GM18517 (cell line): Measurements from ENCODE around the gene TEX14.

Source experiments
- ATAC-seq: cut with Tn5 transposase; IDR thresholded peaks from one replicate; pipeline ENCODE4 v1.9.1; 2021; ENCODE audit warnings: mild to moderate bottlenecking, moderate library complexity; ENCODE audit not compliant: unreplicated experiment

The TEX14 gene, protein sequence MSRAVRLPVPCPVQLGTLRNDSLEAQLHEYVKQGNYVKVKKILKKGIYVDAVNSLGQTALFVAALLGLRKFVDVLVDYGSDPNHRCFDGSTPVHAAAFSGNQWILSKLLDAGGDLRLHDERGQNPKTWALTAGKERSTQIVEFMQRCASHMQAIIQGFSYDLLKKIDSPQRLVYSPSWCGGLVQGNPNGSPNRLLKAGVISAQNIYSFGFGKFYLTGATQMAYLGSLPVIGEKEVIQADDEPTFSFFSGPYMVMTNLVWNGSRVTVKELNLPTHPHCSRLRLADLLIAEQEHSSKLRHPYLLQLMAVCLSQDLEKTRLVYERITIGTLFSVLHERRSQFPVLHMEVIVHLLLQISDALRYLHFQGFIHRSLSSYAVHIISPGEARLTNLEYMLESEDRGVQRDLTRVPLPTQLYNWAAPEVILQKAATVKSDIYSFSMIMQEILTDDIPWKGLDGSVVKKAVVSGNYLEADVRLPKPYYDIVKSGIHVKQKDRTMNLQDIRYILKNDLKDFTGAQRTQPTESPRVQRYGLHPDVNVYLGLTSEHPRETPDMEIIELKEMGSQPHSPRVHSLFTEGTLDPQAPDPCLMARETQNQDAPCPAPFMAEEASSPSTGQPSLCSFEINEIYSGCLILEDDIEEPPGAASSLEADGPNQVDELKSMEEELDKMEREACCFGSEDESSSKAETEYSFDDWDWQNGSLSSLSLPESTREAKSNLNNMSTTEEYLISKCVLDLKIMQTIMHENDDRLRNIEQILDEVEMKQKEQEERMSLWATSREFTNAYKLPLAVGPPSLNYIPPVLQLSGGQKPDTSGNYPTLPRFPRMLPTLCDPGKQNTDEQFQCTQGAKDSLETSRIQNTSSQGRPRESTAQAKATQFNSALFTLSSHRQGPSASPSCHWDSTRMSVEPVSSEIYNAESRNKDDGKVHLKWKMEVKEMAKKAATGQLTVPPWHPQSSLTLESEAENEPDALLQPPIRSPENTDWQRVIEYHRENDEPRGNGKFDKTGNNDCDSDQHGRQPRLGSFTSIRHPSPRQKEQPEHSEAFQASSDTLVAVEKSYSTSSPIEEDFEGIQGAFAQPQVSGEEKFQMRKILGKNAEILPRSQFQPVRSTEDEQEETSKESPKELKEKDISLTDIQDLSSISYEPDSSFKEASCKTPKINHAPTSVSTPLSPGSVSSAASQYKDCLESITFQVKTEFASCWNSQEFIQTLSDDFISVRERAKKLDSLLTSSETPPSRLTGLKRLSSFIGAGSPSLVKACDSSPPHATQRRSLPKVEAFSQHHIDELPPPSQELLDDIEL (N-terminal part only)

DNA sequence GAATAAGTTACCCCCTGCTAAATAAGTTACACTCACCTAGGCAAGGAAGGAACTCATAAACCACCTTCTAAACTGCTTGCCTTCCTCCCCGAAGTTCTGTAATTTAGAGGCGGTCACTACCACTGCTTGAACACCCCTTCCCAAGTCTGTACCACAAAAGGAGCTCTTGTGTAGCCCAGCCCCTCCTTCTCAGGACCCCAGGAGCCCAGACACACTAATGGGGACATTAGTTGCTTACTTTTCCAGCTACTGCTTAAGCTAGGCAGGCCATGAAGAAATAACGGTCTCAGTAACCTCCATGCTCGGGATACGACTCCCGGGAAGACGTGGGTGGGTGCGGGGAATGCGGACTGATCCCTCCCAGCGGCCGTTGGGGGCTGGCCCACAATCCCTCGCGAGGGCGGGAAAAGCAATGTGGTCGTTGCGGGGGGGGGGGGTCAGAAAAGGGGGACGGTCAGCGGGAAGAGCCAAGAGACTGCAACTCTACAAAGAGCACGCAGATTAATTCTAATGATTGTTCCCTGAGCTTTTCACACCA is at the start of gene TEX14:
Gene TEX14, minus strand, starts transcription at position 345 of the 538 bp plus-strand sequence. CDS start 40,044 bp downstream, outside the sequence.
- ATAC-seq, result no peak

DNA sequence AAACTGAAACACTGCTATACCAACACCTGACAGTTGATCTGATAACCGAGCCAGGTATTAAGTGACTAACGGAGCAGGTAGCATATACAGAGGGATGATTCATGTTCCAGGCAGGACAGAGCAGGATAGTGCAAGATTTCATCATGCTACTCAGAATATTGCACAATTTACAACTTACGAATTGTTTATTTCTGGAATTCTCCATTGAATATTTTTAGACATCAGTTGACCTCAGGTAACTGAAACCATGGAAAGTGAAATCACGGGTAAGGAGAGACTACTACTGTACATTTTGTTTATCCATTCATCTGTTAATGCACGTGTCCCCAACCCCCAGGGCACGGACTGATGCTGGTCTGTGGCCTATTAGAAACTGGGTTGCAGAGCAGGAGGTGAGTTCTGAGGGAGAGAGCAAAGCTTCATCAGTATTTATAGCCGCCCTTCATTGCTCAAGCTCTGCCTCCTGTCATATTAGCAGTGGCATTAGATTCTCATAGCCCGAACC is 49.3 kb upstream of the TEX14 start:
- ATAC-seq, result no peak

DNA sequence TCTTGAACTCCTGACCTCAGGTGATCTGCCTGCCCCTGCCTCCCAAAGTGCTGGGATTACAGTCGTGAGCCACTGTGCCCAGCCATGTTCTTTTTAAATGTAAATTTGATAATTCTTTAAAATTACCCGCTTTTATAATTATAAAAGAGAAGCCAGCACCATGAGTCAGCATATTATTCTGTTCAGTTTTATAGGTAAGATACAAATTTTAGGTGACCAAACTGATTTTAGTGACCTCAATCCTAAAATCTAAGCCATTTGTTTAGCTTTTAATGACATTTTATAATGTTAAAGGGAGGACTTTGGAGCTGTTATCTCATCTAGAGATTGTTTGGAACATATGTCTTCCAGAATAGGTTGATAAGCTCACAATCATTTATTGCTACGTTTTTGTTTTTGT is 43.0 kb upstream of the TEX14 start:
- no peak for ATAC-seq

DNA sequence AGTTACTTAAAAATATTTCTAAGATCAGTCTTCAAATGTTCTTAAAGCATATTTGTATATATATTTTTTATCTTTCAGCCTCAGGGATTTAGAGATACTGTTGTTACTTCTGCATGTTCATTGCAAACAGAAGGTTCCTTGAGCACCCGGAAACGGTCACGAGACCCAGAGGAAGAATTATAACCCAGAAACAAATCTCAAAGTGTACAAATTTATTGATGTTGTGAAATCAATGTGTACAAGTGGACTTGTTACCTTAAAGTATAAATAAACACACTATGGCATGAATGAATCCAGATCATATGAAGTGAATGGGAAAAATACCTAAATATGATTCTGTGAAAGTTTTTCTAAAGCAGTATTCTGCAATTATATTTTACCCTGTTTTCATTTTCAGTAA is 42.2 kb upstream of the TEX14 start:
- no peak for ATAC-seq

DNA sequence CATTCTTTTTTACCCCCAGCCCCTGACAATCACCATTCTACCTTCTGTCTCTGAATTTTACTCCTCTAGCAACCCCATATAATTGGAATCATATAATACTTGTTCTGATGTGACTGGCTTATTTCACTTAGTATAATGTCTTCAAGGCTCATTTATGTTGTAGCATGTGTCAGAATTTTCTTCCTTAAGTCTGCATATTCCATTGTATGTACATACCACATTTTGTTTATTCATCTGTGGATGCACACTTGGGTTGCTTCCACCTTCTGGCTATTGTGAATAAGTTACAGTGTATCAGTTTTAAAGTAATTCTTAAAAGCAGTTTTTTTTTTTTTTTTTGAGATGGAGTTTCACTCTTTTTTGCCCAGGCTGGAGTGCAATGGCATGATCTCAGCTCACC is 39.1 kb upstream of the TEX14 start:
- ATAC-seq, result no peak

DNA sequence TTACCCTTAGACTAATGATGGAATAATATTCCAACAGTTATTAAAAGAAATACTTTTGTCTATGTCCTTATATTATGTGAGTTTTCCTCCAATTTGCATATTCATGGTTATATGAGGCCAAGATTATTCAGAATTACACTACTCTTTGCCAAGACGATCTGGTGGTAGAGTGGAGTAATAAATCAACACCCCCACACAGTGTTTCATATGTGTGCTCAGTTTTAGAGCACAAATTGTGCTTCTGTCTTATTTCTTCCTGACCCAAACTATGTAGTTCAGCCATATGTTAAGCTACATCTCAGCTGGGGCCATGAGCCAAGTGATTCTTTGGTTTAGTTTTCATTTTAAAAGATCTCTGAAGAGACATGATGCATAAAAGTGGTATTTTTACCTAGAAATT is 37.0 kb upstream of the TEX14 start:
- ATAC-seq, result no peak

DNA sequence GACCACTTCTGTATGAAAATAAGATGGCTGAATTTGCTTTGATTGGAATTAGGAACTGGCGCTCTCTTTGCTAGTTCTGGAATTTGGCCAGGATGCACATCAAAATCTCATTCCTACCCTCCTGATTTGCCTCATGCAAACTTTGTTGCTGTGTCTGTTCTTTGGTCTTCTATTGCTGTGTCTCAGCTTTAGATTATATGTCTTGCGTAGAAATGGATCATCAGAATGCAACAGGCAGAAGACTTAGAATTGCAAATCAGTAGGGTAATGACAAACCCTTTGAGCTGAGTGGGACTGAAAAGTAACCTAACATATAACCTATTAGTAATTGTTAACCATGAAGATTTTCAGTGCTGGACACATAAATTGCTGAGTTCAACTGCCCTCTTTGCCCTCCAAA is 30.9 kb upstream of the TEX14 start:
- ATAC-seq, result no peak

DNA sequence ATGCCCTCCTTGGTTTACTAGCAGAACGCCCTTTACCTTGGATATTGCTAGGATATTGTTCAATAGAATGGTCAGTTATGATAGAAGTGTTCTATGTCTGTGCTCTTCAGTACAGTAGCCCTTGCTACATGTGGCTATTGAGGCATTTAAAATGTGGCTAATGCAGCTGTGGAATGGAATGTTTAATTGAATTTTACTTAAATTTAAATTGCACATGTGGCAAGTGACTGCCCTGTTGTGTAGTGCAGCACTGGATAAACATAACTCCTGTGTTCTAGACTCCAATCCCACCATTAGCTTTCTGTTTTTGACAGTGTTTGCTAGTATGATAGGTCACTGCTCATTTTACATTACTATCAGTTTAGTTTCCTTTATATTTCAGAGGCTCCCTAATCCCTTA is 30.4 kb upstream of the TEX14 start:
- ATAC-seq, result no peak

DNA sequence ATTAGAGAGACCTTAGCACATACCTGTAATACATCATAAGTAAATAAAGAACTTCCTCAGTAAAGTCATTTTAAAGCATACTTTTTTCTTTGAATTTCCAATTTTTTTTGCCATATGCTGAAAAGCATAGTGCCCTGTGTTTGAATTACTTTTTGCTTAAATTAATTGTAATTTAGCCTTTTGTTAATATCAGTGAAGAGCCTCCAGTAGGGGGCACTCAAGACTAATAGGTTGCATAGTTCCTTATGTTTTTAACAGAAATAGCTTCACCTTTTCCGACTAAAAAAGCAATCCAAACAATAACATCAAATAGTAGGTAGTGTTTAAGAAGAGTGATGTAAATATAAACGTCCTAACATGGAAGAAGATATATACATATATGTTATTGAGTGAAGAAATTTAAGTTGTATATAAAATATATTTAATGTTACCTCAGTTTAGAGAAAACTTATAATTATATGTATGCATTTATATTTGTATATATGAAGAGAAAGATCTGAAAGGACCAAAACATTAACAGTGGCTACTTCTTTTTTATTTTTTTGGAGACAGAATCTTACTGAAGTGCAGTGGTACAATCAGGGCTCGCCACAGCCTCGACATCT is 19.2 kb upstream of the TEX14 start:
- ATAC-seq, result no peak

DNA sequence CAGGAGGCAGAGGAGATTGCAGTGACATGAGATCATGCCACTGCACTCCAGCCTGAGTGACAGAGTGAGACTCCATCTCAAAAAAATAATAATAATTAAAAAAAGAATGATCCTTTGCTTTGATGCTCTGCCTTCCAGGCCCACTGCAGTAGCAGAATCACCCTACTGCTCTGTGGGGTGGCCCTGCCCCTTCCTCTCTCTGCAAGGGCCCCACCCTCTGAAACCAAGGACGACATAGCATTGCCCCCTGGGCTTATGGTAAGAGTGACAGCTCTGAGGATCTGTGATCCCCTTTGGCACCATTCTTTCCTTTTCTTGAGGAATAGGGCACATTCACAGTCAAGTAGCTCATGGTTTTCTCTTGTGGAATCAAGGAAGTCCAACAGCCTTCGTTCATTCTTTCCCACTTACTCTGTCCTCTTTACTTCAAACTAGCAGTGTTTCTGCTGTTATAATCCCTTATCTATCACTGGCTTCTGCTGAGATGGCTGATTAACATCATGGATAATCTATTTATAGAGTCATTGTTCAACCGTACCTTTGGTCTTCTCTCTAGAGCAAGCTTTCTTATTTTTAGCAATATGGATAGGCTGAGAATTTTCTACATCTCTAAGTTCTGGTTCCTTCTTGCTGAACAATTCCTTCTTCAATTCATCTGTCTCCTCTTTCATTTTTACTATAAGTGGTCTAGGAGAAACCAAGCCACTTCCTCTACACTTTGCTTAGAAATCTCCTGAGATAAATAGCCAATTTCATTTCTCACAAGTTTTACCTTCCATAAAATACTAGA is 14.7 kb upstream of the TEX14 start:
- no peak for ATAC-seq

DNA sequence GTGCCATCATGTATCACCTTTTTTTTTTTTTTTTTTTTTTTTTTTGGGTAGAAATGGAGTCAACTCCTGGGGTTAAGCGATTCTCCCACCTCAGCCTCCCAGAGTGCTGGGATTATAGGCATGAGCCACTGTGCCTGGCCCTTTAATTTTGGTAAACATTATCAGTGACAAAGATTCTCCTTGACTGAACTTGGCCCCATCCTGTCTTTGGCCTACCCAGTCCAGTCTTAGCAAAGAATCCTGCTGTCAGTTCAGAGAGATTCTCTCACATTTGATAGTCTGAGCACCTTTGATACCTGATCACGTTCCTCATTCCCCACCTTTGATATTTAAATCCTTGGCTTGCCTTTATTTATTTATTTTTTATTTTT is 12.1 kb upstream of the TEX14 start:
- ATAC-seq, result no peak

DNA sequence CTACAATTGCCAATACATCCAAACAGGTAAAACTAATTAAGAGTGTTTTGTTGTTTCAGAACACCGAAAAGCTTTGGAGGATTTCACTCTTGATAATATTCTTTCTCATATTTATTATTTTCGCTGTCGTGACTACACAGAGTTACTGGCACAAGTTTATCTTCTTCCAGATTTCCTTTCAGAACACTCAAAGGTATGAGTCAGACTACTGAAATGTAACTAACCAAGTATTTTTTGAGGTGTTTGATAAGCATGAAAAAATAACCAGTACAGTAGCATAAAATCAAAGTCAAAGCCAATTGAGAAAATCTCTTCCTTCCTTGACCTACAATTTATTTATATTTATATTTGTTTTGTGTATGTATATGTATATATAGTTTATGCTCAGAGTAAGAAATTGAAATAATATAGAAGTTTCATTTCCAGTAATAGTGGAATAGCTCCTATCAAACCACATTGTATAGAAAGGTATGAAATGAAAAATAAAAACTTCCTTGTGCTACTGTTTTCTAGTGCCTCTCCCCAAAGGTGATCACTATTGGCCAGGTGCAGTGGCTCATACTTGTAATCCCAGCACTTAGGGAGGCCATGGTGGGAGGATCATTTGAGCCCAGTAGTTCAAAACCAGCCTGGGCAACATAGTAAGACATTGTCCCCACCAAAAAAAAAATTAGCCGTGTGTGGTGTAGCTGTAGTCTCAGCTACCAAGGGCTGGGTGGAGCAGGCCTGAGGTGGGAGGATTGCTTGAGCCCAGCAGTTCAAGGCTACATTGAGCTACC is 11.5 kb upstream of the TEX14 start:
- no peak for ATAC-seq

DNA sequence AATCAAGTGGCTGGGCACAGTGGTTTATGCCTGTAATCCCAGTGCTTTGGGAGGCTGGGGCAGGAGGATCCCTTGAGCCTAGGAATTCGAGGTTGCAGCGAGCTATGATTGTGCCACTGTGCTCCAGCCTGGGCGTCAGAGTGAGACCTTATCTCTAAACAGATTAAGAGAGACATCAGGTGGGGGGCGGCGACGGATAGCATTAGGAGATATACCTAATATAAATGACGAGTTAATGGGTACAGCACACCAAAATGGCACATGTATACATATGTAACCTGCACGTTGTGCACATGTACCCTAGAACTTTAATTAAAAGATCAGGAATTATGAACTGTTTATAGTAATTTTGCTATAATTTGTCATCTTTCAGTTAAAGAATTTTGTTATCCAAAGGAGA is 10.9 kb upstream of the TEX14 start:
- no peak for ATAC-seq

DNA sequence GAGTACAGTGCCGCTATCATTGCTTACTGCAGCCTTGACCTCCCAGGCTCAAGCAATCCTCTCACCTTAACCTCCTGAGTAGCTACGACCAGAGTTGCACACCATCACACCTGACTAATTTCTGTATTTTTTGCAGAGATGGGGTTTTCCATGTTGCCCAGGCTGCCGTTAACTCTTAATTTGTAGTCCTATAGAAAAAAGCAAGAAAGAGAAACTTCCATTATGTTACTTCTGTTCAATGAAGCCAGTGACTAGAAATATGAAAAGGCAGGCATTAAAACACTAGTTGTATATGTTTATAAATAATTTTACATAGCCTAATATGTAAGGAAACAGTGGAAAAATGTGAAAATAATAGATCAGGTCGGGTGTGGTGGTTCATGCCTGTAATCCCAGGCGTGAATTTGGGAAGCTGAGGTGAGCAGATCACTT is 10.2 kb upstream of the TEX14 start:
- ATAC-seq, result peak; percentile 45

DNA sequence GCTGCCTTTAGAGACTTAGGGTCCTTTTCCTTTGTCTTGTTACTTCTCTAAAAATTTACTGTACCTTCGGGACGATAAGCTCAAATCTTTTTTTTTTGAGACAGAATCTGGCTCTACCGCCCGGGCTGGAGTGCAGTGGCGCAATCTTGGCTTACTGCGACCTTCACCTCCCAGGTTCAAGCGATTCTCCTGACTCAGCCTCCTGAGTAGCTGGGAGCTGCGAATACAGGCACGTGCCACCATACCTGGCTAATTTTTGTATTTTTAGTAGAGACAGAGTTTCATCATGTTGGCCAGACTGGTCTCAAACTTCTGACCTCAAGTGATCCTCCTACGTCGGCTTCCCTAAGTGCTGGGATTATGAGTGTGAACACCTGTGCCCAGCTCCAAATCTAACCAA is 7.9 kb upstream of the TEX14 start:
- ATAC-seq, result no peak

DNA sequence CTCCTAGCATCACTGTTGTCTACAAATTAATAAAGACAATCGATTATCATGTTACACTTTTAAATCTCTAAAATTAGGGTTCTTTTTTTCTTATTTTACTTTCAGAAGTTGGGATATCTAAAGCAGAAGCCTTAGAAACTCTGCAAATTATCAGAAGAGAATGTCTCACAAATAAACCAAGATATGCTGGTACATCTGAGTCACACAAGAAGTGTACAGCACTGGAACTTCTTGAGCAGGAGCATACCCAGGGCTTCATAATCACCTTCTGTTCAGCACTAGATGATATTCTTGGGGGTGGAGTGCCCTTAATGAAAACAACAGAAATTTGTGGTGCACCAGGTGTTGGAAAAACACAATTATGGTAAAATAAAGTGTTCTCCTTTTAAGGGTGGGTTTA is 3.0 kb upstream of the TEX14 start:
- ATAC-seq, result no peak

DNA sequence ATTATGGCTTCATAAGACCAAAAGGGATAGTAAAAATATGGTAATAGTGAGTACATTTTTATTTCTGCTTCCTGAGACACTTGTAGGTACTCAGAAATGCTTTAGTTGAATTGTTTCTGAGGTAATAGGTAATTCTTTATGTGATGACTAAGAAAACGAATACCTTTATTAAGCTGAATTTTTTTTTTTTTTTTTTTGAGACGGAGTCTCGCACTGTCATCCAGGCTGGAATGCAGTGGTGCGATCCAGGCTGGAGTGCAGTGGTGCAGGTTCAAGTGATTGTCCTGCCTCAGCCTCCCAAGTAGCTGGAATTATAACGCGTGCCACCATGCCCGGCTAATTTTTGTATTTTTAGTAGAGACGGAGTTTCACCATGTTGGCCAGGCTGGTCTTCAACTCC is 2.5 kb upstream of the TEX14 start:
- ATAC-seq, result no peak

DNA sequence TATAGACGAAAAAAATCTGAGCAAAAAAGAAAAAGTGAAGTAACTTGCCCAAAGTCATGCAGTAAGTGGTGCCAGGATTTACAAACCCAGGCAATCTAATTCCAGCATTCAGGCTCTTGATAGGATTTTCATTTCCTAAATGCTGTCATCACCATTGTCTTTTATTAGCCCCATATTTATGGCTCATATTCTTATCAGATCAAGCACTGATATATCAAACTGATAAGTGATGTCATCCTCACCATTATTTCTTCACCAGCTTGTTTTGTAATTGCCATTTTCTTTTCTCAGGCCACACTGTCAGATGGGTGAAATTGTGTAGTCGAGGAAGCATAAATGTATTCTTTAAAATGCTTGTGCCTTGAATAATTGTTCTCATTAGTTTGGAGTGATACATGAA is 1.9 kb upstream of the TEX14 start:
- ATAC-seq, result no peak

DNA sequence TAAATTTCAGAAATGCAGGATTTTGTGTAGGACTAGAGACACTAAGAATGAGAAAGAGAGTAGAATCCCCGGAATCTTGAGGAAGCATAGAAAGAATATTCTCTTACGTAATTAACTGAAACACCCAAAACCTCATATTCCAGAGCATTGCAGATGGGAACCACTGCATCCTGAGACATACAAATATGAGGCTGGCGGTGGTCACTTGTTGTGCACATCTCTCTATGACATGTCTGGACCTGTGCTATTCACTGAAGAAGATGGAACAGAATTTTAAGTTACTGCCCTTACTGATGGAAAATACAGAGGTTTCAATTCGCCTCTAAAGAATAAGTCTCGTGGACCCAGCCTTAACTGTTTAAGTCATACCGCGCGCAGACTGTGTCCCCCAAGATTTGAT is 1.4 kb upstream of the TEX14 start:
- ATAC-seq, result no peak
